Measurements from ENCODE around the gene LSS. TPM values are rescaled to one million over a fixed set of nuclear protein-coding genes. Genes with fewer than 3 reads are reported as not detected.
A peak's percentile ranks its signal among the peaks of the same experiment; 100 is the strongest.

The LSS gene
- total RNA-seq, 4 donors from 2014 or later, result 43.7 to 172 (median 66.5) TPM

- peaks cover 0 to 17% (median 0%) of the 10 kb centered on the region in 3 donors for H3K36me3 ChIP-seq
- peak overlapping the region in 2 of 4 donors; percentile 13 to 42 for H3K27ac ChIP-seq
- no peaks in the 10 kb centered on the region for H3K27me3 ChIP-seq
- no peaks in the 10 kb centered on the region for H3K9me3 ChIP-seq
- TF ChIP-seq POLR2A (IDR thresholded peaks at IDR 0.05) (no peak), CTCF (IDR thresholded peaks at IDR 0.05) (no peak)
- H3K4me1 ChIP-seq, result peaks cover 0 to 6% (median 0%) of the 10 kb centered on the region in 4 donors
- no peak overlapping the region for H3K4me3 ChIP-seq
- DNase-seq, result peak in 2 of 3 donors; percentile 15 to 48
Observed at GRCh38 chr21:46188226-46189212, 40.1 kb downstream of the LSS start.

GRCh38 chr21:46187814-46188213 is 40.8 kb downstream of the LSS start:
- Histone ChIP-seq H3K27ac (no peak overlapping the region), H3K4me3 (no peak overlapping the region), H3K27me3 (no peaks in the 10 kb centered on the region), H3K4me1 (peaks cover 0 to 6% (median 0%) of the 10 kb centered on the region in 4 donors), H3K36me3 (peaks cover 0 to 12% (median 0%) of the 10 kb centered on the region in 3 donors), H3K9me3 (no peaks in the 10 kb centered on the region)
- DNase-seq, result peak in 2 of 3 donors; percentile 8 to 35
- no peak for TF ChIP-seq CTCF (IDR thresholded peaks at IDR 0.05)
- TF ChIP-seq POLR2A (IDR thresholded peaks at IDR 0.05), result no peak

- Histone ChIP-seq H3K36me3 (peaks cover 0 to 7% (median 0%) of the 10 kb centered on the region in 3 donors), H3K4me1 (peaks cover 0 to 6% (median 0%) of the 10 kb centered on the region in 4 donors), H3K4me3 (no peak overlapping the region), H3K9me3 (no peaks in the 10 kb centered on the region), H3K27me3 (no peaks in the 10 kb centered on the region), H3K27ac (no peak overlapping the region)
- peak in 2 of 3 donors; percentile 14 to 15 for DNase-seq
- TF ChIP-seq POLR2A (IDR thresholded peaks at IDR 0.05), result no peak
- TF ChIP-seq CTCF (IDR thresholded peaks at IDR 0.05), result no peak
Observed at GRCh38 chr21:46187261-46187660, 41.3 kb downstream of the LSS start.

GRCh38 chr21:46185716-46186115 is 42.9 kb downstream of the LSS start:
- H3K27me3 ChIP-seq, result no peaks in the 10 kb centered on the region
- H3K36me3 ChIP-seq, result no peaks in the 10 kb centered on the region
- H3K27ac ChIP-seq, result no peak overlapping the region
- H3K4me1 ChIP-seq, result peaks cover 0 to 6% (median 0%) of the 10 kb centered on the region in 4 donors
- no peak overlapping the region for H3K4me3 ChIP-seq
- TF ChIP-seq CTCF (IDR thresholded peaks at IDR 0.05) (no peak), POLR2A (IDR thresholded peaks at IDR 0.05) (no peak)
- peak in 2 of 3 donors; percentile 12 to 40 for DNase-seq
- H3K9me3 ChIP-seq, result no peaks in the 10 kb centered on the region

- peaks cover 0 to 6% (median 0%) of the 10 kb centered on the region in 4 donors for H3K4me1 ChIP-seq
- DNase-seq, result peak; percentile 53 to 89 (median 87)
- TF ChIP-seq CTCF (IDR thresholded peaks at IDR 0.05), result no peak
- peak in 1 of 2 donors; percentile 14 for TF ChIP-seq POLR2A (IDR thresholded peaks at IDR 0.05)
- H3K27ac ChIP-seq, result peak overlapping the region; percentile 36 to 91 (median 70)
- H3K36me3 ChIP-seq, result no peaks in the 10 kb centered on the region
- H3K9me3 ChIP-seq, result no peaks in the 10 kb centered on the region
- peak overlapping the region; percentile 36 to 63 (median 48) for H3K4me3 ChIP-seq
- no peaks in the 10 kb centered on the region for H3K27me3 ChIP-seq
Observed at GRCh38 chr21:46184625-46185555, 43.7 kb downstream of the LSS start.

All from Peyer's patch (tissue), 4 donors.